ENCODE measurements around the gene ADM2. TPM values are rescaled to one million over a fixed set of nuclear protein-coding genes. Genes with fewer than 3 reads are reported as not detected.

ADM2 gene
- total and polyA plus RNA-seq, 2 of the 13 experiments (the other 11 are each of a cell fraction or from before 2014, with no cell fraction given) = 1.2 to 3.0 TPM

DNA sequence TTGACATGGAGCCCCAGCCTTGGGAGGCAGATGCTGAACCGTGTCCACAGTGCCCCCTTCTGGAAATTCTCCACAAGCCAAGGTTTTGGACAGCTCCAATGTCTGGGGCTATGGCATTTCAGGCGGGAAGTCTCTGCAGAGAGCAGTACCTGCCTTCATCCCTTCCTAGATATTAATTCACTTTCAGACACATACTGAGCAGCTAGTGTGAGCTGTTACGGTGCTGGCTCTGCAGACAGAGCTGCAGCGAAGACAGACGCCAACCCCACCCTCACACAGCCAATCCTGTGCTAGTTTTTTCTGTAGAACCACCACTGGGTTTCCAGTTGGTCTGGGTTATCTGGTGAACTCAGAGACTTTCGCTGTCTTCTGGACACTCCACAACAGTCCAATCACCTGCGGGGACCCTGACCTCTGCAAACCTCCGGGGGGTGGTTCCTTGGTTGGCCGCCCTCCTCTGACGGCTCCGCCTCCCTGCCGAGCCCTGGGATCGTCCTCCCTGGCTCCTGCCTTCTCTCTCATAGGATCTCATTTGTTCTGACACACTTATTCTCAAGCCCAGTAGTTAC, 17.1 kb downstream of the ADM2 start (continued):
- 0 out of 2 replicates have a peak, but pooled peaks have one; percentile 57 for TF ChIP-seq TOPORS (CRISPR knock-in tag; IDR thresholded peaks at IDR 0.05)
- TF ChIP-seq, protein P1, sequence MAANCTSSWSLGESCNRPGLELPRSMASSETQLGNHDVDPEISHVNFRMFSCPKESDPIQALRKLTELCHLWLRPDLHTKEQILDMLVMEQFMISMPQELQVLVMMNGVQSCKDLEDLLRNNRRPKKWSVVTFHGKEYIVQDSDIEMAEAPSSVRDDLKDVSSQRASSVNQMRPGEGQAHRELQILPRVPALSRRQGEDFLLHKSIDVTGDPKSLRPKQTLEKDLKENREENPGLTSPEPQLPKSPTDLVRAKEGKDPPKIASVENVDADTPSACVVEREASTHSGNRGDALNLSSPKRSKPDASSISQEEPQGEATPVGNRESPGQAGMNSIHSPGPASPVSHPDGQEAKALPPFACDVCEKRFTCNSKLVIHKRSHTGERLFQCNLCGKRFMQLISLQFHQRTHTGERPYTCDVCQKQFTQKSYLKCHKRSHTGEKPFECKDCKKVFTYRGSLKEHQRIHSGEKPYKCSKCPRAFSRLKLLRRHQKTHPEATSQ (CRISPR knock-in tag; IDR thresholded peaks at IDR 0.05; ENCODE audit: borderline replicate concordance) = 0 out of 2 replicates have a peak, but pooled peaks have one; percentile 42
- peak; percentile 59; the same call in 1 of the 2 replicates for TF ChIP-seq ZNF879 (CRISPR knock-in tag; IDR thresholded peaks at IDR 0.05)
- no peak for TF ChIP-seq DNMT3B (CRISPR knock-in tag; conservative IDR thresholded peaks at IDR 0.05)
- TF ChIP-seq ZNF598 (CRISPR knock-in tag; IDR thresholded peaks at IDR 0.05; ENCODE audit: borderline replicate concordance) = no peak
- TF ChIP-seq YY1 (IDR thresholded peaks at IDR 0.05; ENCODE audit: insufficient read depth, insufficient replicate concordance, low read depth, low read length) = peak; percentile 17
- TF ChIP-seq FOXC1 (CRISPR knock-in tag; IDR thresholded peaks at IDR 0.05; ENCODE audit: borderline replicate concordance) = peak; percentile 79; the same call in 1 of the 2 replicates
- peak; percentile 44 for TF ChIP-seq NR2C2 (CRISPR knock-in tag; IDR thresholded peaks at IDR 0.05; ENCODE audit: borderline replicate concordance)
- TF ChIP-seq, protein P2, sequence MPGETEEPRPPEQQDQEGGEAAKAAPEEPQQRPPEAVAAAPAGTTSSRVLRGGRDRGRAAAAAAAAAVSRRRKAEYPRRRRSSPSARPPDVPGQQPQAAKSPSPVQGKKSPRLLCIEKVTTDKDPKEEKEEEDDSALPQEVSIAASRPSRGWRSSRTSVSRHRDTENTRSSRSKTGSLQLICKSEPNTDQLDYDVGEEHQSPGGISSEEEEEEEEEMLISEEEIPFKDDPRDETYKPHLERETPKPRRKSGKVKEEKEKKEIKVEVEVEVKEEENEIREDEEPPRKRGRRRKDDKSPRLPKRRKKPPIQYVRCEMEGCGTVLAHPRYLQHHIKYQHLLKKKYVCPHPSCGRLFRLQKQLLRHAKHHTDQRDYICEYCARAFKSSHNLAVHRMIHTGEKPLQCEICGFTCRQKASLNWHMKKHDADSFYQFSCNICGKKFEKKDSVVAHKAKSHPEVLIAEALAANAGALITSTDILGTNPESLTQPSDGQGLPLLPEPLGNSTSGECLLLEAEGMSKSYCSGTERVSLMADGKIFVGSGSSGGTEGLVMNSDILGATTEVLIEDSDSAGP (CRISPR knock-in tag; IDR thresholded peaks at IDR 0.05; ENCODE audit: borderline replicate concordance) = peak; percentile 47; the same call in 1 of the 2 replicates
- 0 out of 2 replicates have a peak, but pooled peaks have one; percentile 32 for TF ChIP-seq KLF6 (CRISPR knock-in tag; IDR thresholded peaks at IDR 0.05)
- TF ChIP-seq SSRP1 (CRISPR knock-in tag; IDR thresholded peaks at IDR 0.05) = 0 out of 2 replicates have a peak, but pooled peaks have one; percentile 14
- TF ChIP-seq KDM3A (CRISPR knock-in tag; IDR thresholded peaks at IDR 0.05; ENCODE audit: low read depth) = 0 out of 2 replicates have a peak, but pooled peaks have one; percentile 58
- TF ChIP-seq ZNF567 (CRISPR knock-in tag; IDR thresholded peaks at IDR 0.05; ENCODE audit: borderline replicate concordance) = 0 out of 2 replicates have a peak, but pooled peaks have one; percentile 55
- 0 out of 2 replicates have a peak, but pooled peaks have one; percentile 27 for TF ChIP-seq POGZ (CRISPR knock-in tag; IDR thresholded peaks at IDR 0.05)
- TF ChIP-seq, protein P3, sequence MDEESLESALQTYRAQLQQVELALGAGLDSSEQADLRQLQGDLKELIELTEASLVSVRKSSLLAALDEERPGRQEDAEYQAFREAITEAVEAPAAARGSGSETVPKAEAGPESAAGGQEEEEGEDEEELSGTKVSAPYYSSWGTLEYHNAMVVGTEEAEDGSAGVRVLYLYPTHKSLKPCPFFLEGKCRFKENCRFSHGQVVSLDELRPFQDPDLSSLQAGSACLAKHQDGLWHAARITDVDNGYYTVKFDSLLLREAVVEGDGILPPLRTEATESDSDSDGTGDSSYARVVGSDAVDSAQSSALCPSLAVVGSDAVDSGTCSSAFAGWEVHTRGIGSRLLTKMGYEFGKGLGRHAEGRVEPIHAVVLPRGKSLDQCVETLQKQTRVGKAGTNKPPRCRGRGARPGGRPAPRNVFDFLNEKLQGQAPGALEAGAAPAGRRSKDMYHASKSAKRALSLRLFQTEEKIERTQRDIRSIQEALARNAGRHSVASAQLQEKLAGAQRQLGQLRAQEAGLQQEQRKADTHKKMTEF (CRISPR knock-in tag; IDR thresholded peaks at IDR 0.05) = peak; percentile 44
- TF ChIP-seq, protein P4, sequence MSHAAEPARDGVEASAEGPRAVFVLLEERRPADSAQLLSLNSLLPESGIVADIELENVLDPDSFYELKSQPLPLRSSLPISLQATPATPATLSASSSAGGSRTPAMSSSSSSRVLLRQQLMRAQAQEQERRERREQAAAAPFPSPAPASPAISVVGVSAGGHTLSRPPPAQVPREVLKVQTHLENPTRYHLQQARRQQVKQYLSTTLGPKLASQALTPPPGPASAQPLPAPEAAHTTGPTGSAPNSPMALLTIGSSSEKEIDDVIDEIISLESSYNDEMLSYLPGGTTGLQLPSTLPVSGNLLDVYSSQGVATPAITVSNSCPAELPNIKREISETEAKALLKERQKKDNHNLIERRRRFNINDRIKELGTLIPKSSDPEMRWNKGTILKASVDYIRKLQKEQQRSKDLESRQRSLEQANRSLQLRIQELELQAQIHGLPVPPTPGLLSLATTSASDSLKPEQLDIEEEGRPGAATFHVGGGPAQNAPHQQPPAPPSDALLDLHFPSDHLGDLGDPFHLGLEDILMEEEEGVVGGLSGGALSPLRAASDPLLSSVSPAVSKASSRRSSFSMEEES (CRISPR knock-in tag; IDR thresholded peaks at IDR 0.05) = peak; percentile 12; the same call in 1 of the 2 replicates
- no peak for TF ChIP-seq MZF1 (CRISPR knock-in tag; IDR thresholded peaks at IDR 0.05; ENCODE audit: borderline replicate concordance)
- TF ChIP-seq, protein P5, sequence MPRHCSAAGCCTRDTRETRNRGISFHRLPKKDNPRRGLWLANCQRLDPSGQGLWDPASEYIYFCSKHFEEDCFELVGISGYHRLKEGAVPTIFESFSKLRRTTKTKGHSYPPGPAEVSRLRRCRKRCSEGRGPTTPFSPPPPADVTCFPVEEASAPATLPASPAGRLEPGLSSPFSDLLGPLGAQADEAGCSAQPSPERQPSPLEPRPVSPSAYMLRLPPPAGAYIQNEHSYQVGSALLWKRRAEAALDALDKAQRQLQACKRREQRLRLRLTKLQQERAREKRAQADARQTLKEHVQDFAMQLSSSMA (CRISPR knock-in tag; IDR thresholded peaks at IDR 0.05) = peak; percentile 79
- peak; percentile 81 for TF ChIP-seq STAG1 (CRISPR knock-in tag; IDR thresholded peaks at IDR 0.05)

All from HepG2 (cell line).